Stimulated activated CD8-positive, alpha-beta memory T cell treated with anti-CD3 and anti-CD28 coated beads, Interleukin-4, amount 100 ng/mL, for 24 hours (primary cell): ENCODE data around the gene SIGLEC12.
"Not testable (repeated sequence)": the region's sequence is repeated elsewhere in the genome, so short reads cannot be mapped to it uniquely, and the experiment has no call there.

Source experiments
- DNase-seq: peaks from one replicate; pipeline ENCODE4 v3.0.0-alpha.2; 2020; ENCODE audit warnings: low read depth

The SIGLEC12 gene

GRCh38 chr19:51479531-51480331, 21.9 kb downstream of the SIGLEC12 start:
- no peak for DNase-seq

GRCh38 chr19:51478381-51479234, 23.0 kb downstream of the SIGLEC12 start, which contains the start of gene CEACAM18:
Gene CEACAM18, plus strand, starts transcription at chr19:51478539.
- no peak for DNase-seq

GRCh38 chr19:51477344-51477743, 24.3 kb downstream of the SIGLEC12 start:
- no peak for DNase-seq

GRCh38 chr19:51476164-51476563, 25.4 kb downstream of the SIGLEC12 start:
- no peak for DNase-seq

- peak; percentile 80 for DNase-seq
Observed at GRCh38 chr19:51473009-51473707, 28.4 kb downstream of the SIGLEC12 start.

GRCh38 chr19:51472607-51473006, 29.0 kb downstream of the SIGLEC12 start:
- DNase-seq = no peak

- no peak for DNase-seq
Observed at GRCh38 chr19:51471527-51471926, 30.1 kb downstream of the SIGLEC12 start.

- DNase-seq = no peak
Observed at GRCh38 chr19:51470966-51471365, 30.6 kb downstream of the SIGLEC12 start.

- no peak for DNase-seq
Observed at GRCh38 chr19:51469629-51470028, 32.0 kb downstream of the SIGLEC12 start.

GRCh38 chr19:51469162-51469561, 32.4 kb downstream of the SIGLEC12 start:
- DNase-seq = no peak

- no peak for DNase-seq
Observed at GRCh38 chr19:51468545-51468920, 33.1 kb downstream of the SIGLEC12 start.

- DNase-seq = no peak
Observed at GRCh38 chr19:51467864-51468544, 33.6 kb downstream of the SIGLEC12 start.

GRCh38 chr19:51466723-51467122, 34.9 kb downstream of the SIGLEC12 start:
- DNase-seq = no peak

GRCh38 chr19:51463976-51464581, 37.5 kb downstream of the SIGLEC12 start:
- DNase-seq = not testable (repeated sequence)

- DNase-seq = no peak
Observed at GRCh38 chr19:51462681-51463080, 38.9 kb downstream of the SIGLEC12 start.

- DNase-seq = no peak
Observed at GRCh38 chr19:51462276-51462675, 39.3 kb downstream of the SIGLEC12 start.

GRCh38 chr19:51461723-51462161, 39.9 kb downstream of the SIGLEC12 start:
- no peak for DNase-seq

GRCh38 chr19:51460164-51460992, 41.2 kb downstream of the SIGLEC12 start:
- no peak for DNase-seq

- no peak for DNase-seq
Observed at GRCh38 chr19:51458899-51459505, 42.6 kb downstream of the SIGLEC12 start.

GRCh38 chr19:51458051-51458645, 43.5 kb downstream of the SIGLEC12 start, which contains the start of gene SIGLEC8:
Gene SIGLEC8, minus strand, starts transcription at chr19:51458454. Its CDS starts 67 bp downstream, at chr19:51458387.
- DNase-seq = no peak
